ENCODE data around the gene TOM1. TPM values are rescaled to one million over a fixed set of nuclear protein-coding genes. Genes with fewer than 3 reads are reported as not detected.

TOM1 gene
- total and polyA plus RNA-seq, 4 donors: 17.9 to 53.0 (median 50.5) TPM

- Histone ChIP-seq H3K4me1 (ENCODE audit: control insufficient read depth in 4 of 4, insufficient read depth in 4 of 4, low read length in 3 of 4) (peaks cover 15 to 39% (median 32%) of the 10 kb centered on the region in 4 donors), H3K27ac (ENCODE audit: low read depth in 1 of 2, low read length in 2 of 2) (peak overlapping the region in 1 of 2 donors; percentile 22), H3K9ac (ENCODE audit: low read depth in 1 of 2, low read length in 2 of 2) (no peak overlapping the region), H3K4me3 (ENCODE audit: low read depth in 1 of 3, low read length in 3 of 3) (peak overlapping the region in 2 of 3 donors; percentile 13 to 34), H3K27me3 (ENCODE audit: control insufficient read depth in 4 of 4, insufficient read depth in 4 of 4, low read length in 3 of 4) (no peaks in the 10 kb centered on the region), H3K9me3 (ENCODE audit: control insufficient read depth in 4 of 4, low read length in 3 of 4) (no peaks in the 10 kb centered on the region), H3K36me3 (ENCODE audit: control insufficient read depth in 4 of 4, insufficient read depth in 3 of 4, low read depth in 1 of 4, low read length in 3 of 4) (peaks cover 9 to 21% (median 12%) of the 10 kb centered on the region in 4 donors)
- TF ChIP-seq RXRA (IDR thresholded peaks at IDR 0.05) (no peak), HNF4G (IDR thresholded peaks at IDR 0.05) (no peak)
- DNase-seq (ENCODE audit: low spot score): no peak
- 68% methylated on average over 4 of the region's 4 CpGs for WGBS
Observed at GRCh38 chr22:35384527-35384926, 84.8 kb downstream of the TOM1 start.

GRCh38 chr22:35384975-35385588 lies 85.4 kb downstream of the TOM1 start:
- Histone ChIP-seq H3K9me3 (ENCODE audit: control insufficient read depth in 4 of 4, low read length in 3 of 4) (no peaks in the 10 kb centered on the region), H3K4me1 (ENCODE audit: control insufficient read depth in 4 of 4, insufficient read depth in 4 of 4, low read length in 3 of 4) (peaks cover 13 to 34% (median 28%) of the 10 kb centered on the region in 4 donors), H3K9ac (ENCODE audit: low read depth in 1 of 2, low read length in 2 of 2) (no peak overlapping the region), H3K36me3 (ENCODE audit: control insufficient read depth in 4 of 4, insufficient read depth in 3 of 4, low read depth in 1 of 4, low read length in 3 of 4) (peaks cover 14 to 26% (median 16%) of the 10 kb centered on the region in 4 donors), H3K27ac (ENCODE audit: low read depth in 1 of 2, low read length in 2 of 2) (peak overlapping the region in 1 of 2 donors; percentile 22), H3K27me3 (ENCODE audit: control insufficient read depth in 4 of 4, insufficient read depth in 4 of 4, low read length in 3 of 4) (no peaks in the 10 kb centered on the region), H3K4me3 (ENCODE audit: low read depth in 1 of 3, low read length in 3 of 3) (peak overlapping the region in 2 of 3 donors; percentile 13 to 34)
- TF ChIP-seq ZBTB33 (IDR thresholded peaks at IDR 0.05) (no peak), HNF4A (conservative IDR thresholded peaks at IDR 0.05) (peak; percentile 19 to 30), YY1 (IDR thresholded peaks at IDR 0.05) (no peak), SP1 (IDR thresholded peaks at IDR 0.05) (no peak), ATF3 (IDR thresholded peaks at IDR 0.05) (no peak), RXRA (IDR thresholded peaks at IDR 0.05) (peak; percentile 15 to 23)
- no peak for DNase-seq (ENCODE audit: low spot score)
- 50% methylated on average over 6 of the region's 6 CpGs for WGBS

- 96% methylated on average over 19 of the region's 19 CpGs for WGBS
- H3K27ac ChIP-seq (ENCODE audit: low read depth in 1 of 2, low read length in 2 of 2): no peak overlapping the region
- no peak for TF ChIP-seq CTCF (IDR thresholded peaks at IDR 0.05; ENCODE audit: low read depth, low read length, missing input control)
- no peak for TF ChIP-seq EGR1 (IDR thresholded peaks at IDR 0.05; ENCODE audit: low read depth in 2 of 2)
- TF ChIP-seq TAF1 (conservative IDR thresholded peaks at IDR 0.05): no peak
- no peak for TF ChIP-seq GABPA (IDR thresholded peaks at IDR 0.05 in 1 of 2, conservative IDR thresholded peaks at IDR 0.05 in 1 of 2)
- no peak for TF ChIP-seq NR2F2 (IDR thresholded peaks at IDR 0.05)
- H3K27me3 ChIP-seq (ENCODE audit: control insufficient read depth in 4 of 4, insufficient read depth in 4 of 4, low read length in 3 of 4): no peaks in the 10 kb centered on the region
- peaks cover 10 to 28% (median 22%) of the 10 kb centered on the region in 4 donors for H3K4me1 ChIP-seq (ENCODE audit: control insufficient read depth in 4 of 4, insufficient read depth in 4 of 4, low read length in 3 of 4)
- no peak overlapping the region for H3K4me3 ChIP-seq (ENCODE audit: low read depth in 1 of 3, low read length in 3 of 3)
- peaks cover 18 to 31% (median 23%) of the 10 kb centered on the region in 4 donors for H3K36me3 ChIP-seq (ENCODE audit: control insufficient read depth in 4 of 4, insufficient read depth in 3 of 4, low read depth in 1 of 4, low read length in 3 of 4)
- no peak overlapping the region for H3K9ac ChIP-seq (ENCODE audit: low read depth in 1 of 2, low read length in 2 of 2)
- no peak for DNase-seq (ENCODE audit: low spot score)
- H3K9me3 ChIP-seq (ENCODE audit: control insufficient read depth in 4 of 4, low read length in 3 of 4): no peaks in the 10 kb centered on the region
Observed at GRCh38 chr22:35386670-35387288, 87.1 kb downstream of the TOM1 start.

Data from liver (tissue), 9 donors.